GDM1 (cell line): Measurements from ENCODE around the gene DCAF15.
A peak's percentile ranks its signal among the peaks of the same experiment; 100 is the strongest.
"Not testable (repeated sequence)": the region's sequence is repeated elsewhere in the genome, so short reads cannot be mapped to it uniquely, and the experiment has no call there.

ENCODE experiments used
- DNase-seq: peaks from one replicate; lab custom pipeline; 2025; lab: John Stamatoyannopoulos, UW

The DCAF15 gene, protein sequence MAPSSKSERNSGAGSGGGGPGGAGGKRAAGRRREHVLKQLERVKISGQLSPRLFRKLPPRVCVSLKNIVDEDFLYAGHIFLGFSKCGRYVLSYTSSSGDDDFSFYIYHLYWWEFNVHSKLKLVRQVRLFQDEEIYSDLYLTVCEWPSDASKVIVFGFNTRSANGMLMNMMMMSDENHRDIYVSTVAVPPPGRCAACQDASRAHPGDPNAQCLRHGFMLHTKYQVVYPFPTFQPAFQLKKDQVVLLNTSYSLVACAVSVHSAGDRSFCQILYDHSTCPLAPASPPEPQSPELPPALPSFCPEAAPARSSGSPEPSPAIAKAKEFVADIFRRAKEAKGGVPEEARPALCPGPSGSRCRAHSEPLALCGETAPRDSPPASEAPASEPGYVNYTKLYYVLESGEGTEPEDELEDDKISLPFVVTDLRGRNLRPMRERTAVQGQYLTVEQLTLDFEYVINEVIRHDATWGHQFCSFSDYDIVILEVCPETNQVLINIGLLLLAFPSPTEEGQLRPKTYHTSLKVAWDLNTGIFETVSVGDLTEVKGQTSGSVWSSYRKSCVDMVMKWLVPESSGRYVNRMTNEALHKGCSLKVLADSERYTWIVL

DNA sequence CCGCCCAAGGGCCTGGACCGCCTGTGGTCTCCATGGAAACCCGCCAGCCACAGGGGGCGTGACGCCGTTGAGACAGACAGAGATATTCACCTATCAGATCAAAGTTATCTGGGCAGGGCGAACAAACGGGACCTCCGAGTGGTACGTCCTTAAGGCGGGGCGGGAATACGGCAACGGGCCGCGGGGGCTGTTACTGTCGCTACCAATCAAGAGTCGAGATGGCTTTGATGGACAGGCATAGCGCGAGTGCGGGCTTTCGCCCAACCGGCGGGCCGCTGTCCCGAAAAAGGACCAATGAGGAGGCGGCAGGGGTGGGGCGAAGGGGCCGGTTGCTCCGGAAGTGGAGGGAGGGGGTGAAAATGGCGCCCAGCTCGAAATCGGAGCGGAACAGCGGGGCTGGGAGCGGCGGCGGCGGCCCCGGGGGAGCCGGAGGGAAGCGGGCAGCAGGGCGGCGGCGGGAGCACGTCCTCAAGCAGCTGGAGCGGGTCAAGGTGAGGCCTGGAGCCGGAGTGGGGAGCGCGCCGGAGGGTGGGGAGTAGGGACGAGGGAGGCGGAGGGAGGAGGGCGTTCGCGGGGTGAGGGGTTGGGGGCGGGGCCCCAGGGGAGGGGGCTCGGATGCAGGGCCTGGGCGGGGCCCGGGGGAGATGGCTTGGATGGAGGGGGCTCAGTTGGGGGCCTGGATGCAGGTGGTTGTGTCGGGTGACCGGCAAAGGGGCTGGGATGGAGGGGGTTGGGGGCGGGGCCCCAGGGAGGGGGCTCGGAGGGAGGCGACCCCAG is at the start of gene DCAF15:
DCAF15 (plus strand) TSS at position 356 of the 777 bp plus-strand sequence; CDS start at position 360, 4 bp downstream.
- DNase-seq = peak; percentile 99

DNA sequence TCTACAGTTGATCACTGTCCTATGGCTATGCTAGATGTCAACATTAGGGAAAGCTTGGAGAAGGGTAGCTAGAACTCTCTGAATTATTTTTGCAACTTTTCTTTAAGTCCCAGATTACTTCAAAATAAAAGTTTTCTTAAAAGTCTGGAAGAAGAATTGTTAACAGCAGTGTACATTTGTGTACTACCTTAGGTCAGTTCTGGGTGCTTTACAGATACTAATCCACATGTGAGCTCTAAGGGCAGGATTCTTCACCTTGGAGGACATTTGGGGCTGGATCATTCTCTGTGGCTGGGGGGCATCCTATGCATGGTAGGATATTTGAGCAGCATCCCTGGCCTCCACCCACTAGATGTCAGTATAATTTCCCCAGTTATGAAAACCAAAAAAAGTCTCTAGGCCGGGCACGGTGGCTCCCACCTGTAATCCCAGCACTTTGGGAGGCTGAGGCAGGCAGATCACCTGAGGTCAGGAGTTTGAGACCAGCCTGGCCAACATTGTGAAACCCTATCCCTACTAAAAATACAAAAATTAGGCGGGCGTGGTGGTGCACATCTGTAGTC is 49.2 kb upstream of the DCAF15 start:
- no peak for DNase-seq

DNA sequence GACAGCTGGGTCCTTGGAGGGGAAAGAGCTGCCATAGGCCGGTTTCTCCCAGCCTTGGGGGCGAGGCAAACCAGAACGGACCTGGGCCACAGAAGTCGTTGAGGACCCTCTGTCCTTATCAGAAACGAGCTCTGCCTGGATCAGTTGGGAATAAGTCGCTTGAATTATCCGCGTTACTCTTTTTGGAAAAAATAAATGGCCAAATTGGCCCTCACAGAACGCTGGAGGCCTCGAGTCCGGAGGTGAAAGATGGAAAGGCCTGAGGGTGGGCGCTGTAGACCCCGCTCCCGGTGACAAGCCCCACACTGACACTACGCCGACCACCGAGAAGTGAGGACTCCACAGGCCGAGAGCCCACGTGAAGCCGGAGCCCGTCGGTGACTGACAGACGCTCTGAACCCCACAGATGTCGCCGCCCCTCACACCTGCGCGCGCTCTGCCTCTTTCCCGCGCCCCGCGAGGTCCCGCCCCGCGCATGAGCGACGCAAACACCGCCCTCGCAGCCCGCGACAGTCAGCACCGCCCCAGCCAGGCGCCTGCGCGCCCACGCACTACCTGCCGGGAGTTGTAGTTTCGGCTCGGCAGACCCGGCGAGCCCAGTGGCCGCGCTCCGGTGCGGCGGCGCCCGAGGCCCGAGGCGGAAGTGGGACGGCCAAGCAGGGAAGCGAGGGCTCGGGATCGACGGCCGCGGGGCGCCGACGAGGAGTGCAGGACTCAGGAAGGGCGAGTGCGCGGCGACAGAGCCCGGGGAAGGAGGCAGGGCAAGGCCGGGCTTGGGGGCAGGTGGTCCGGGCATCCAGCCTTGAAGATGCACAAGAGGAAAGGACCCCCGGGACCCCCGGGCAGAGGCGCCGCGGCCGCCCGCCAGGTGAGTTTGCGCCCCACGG is 46.4 kb upstream of the DCAF15 start, which contains the start of the genes BRME1 and CC2D1A:
BRME1 (minus strand) TSS at position 484 of the 887 bp plus-strand sequence. CDS start 1,225 bp downstream, outside the sequence.
CC2D1A (plus strand) TSS at position 568 of the 887 bp plus-strand sequence; CDS start at position 809, 241 bp downstream.
- DNase-seq = peak; percentile 84

DNA sequence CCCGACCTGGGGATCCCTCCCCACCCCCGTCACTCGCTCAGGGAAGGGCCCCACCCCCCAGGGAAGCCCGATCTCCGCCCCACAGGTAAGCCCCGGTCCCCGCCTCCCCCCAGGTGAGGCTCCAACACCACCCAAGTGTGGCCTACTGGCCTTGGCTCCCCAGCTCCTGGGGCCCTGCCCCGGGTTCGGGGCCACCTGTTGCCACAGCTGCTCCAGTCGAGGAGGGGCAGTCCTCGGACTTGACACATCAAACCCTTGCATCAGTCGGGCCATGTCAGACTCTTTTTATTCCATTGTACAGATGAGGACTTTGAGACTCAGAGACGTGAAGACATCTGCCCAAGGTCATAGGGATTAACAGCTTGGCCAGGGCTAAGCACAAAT is 45.8 kb upstream of the DCAF15 start:
- no peak for DNase-seq

DNA sequence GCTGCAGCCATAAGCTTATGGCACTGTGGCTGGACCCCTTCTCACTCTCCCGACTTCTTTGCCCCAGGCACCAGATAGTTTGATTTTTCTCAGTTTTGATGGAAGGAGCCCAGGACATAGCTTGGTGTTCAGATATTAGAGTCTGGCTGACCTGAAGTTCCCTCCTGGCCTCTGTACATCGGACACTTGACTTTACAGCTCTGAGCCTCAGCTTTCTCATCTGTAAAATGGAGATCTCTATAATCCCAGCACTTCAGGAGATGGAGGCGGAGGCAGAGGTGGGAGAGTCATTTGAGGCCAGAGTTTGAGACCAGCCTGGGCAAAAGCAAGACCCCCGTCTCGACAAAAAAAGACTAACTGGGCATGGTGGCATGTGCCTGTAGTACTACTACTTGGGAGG is 45.4 kb upstream of the DCAF15 start:
- no peak for DNase-seq

DNA sequence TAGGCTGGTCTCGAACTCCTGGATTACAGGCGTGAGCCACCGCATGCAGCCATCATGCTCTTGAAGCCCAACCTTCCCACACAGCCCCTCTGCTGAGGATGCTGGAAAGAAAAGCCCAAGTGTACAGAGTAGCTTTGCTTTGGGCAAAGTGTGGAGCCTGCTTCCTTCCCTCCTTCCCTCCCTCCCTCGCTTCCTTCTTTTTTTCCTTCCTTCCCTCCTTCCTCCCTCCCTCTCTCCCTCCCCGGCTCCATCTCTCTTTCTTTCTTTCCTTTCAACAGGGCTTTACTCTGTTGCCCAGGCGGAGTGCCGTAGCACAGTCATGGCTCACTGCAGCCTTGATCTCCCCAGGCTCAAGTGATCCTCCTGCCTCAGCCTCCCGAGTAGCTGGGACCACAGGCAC is 43.6 kb upstream of the DCAF15 start:
- DNase-seq = no peak

DNA sequence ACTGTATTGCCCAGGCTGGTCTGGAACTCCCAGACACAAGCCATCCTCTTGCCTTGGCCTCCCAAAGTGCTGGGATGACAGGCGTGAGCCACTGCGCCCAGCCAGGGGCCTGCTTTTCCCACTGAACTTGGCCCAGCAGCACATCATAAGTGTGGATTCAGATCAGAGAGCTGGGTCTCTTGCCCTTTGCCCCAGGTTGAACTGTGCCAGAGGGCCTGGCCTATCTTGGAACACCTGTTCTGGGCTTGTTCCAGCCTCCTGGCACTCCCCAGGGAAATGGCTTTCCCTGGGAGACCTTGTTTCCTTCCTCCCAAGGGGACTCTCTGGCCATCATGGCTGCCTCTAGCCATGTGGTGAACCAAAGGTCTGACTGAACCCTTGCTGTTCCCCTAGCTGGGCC is 42.9 kb upstream of the DCAF15 start:
- no peak for DNase-seq

DNA sequence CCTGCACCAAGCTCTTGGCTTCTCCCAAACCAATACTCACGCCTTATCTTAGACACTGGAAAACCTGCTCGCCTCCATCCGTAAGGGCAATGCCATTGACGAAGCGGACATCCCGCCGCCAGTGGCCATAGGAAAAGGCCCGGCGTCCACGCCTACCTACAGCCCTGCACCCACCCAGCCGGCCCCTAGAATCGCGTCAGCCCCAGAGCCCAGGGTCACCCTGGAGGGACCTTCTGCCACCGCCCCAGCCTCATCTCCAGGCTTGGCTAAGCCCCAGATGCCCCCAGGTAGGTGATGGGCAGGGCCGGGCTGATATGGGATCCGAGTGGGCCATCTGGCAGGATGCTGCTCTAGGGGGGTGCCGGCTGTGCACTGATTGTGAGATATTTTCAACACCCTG is 39.0 kb upstream of the DCAF15 start:
- no peak for DNase-seq

DNA sequence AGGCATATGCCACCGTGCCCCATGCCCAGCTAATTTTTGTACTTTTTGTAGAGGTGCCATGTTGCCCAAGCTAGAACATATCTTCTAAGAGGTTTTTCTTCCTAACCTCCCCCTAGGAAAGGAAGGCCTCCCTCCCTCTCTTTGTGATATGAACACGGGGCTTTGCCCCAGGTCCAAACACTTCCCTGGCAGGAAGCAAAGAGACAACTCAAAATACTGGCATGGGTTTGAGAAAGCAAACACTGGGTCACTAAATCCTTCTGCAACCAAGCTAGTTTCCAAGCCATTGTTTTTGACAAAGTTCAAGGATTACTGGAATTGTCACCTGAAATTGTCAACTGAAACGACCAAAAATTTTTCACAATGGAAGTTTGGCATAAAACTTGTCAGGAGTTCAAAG is 37.5 kb upstream of the DCAF15 start:
- DNase-seq = no peak

DNA sequence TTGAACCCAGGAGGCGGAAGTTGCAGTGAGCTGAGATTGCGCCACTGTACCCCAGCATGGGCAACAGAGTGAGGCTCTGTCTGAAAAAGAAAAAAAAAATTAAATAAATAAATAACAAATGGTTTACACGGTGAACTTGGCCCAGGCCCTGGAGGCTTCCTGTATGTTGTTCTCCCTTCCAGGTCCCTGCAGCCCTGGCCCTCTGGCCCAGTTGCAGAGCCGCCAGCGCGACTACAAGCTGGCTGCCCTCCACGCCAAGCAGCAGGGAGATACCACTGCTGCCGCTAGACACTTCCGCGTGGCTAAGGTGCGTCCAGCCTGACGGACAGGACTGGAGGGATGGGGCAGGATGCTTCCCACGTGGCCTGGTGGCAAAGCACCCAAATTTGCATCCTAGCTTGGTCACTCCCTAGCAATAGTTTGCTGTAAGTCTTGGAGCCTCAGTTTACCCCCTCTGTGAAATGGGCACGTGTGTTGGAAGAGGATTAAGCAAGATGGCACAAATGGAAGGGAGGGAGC is 34.4 kb upstream of the DCAF15 start:
- no peak for DNase-seq

DNA sequence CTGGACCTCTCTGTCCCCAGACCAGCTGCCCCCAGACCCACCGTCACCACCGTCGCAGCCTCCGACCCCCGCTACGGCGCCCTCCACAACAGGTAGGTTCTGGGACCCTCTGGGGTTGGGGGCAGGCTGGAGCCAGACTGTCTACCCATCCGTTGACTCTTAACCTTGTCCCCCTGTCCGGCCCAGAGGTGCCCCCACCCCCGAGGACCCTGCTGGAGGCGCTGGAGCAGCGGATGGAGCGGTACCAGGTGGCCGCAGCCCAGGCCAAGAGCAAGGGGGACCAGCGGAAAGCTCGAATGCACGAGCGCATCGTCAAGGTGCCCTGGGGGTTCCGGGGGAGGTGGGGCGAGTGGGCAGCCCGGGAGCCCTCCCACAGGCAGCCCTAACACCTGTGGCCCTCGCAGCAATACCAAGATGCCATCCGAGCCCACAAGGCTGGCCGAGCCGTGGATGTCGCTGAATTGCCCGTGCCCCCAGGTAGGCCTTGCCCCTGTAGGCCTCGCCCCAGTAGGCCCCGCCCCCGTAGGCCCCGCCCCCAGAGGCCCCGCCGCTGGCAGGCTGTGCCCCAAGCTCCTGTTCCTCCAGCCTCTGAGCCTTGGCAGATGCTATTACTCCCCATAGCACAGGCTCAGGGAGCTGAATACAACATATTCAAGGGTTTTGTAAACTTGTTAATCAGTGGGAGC is 33.4 kb upstream of the DCAF15 start:
- no peak for DNase-seq

DNA sequence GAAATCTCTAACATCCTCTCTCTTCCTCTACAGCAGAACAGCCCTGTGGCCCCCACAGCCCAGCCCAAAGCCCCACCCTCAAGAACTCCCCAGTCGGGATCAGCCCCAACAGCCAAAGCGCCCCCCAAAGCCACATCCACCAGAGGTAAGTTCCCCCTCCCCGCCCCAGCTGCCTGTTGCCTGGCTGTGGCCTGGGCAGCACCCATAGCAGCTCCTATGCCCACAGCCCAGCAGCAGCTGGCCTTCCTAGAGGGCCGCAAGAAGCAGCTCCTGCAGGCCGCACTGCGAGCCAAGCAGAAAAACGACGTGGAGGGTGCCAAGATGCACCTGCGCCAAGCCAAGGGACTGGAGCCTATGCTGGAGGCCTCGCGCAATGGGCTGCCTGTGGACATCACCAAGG is 31.8 kb upstream of the DCAF15 start:
- no peak for DNase-seq

DNA sequence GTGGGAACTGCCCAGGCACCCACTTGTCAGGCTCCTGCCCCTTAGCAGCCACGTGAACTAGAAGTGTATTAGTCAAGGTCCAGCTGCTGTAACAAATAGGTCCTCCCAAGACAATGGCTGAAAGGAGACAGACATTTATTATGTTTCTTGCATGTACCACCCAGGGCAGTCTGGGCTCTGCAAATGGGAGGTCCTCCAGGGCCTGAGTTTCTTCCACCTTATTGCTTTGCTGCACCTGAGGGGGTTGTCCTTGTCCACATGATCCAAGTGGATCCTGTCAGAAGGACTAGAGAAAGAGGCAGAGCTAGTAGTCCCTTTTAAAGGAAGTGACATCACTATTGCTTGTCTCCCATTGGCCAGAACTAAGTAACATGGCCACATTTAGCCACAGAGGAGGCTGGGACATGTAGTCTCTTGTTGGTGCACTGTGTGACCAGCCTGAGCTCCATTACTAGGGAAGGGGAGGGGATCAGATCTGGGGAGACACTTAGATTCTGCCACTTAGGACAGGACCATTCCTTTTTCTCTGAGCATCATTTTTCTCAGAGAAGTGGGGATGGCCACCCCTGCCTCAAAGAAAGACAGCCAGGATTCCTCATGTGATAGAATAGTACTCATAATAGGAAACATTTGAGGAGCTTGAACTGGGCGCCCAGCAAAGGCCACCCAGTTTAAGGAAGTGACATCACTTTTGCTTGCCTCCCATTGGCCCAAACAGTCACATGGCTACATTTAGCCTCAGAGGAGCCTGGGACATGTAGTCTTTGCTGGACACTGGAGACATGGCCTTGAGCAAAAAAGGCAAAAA is 31.2 kb upstream of the DCAF15 start:
- no peak for DNase-seq

DNA sequence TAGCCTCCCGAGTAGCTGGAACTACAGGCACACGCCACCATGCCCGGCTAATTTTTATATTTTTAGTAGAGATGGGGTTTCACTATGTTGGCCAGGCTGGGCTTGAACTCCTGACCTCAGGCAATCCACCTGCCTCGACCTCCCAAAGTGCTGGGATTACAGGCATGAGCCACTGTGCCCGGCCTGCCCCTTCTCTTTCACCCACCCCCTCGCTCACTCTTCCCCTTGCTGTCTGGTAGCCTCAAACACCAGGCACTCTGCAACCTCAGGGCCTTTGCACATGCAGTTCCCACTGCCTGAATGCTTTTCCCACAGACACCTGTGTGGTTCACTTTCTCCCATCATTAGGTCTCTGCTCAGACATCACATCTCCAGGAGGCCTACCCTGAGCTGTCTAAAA is 30.2 kb upstream of the DCAF15 start:
- not testable (repeated sequence) for DNase-seq

DNA sequence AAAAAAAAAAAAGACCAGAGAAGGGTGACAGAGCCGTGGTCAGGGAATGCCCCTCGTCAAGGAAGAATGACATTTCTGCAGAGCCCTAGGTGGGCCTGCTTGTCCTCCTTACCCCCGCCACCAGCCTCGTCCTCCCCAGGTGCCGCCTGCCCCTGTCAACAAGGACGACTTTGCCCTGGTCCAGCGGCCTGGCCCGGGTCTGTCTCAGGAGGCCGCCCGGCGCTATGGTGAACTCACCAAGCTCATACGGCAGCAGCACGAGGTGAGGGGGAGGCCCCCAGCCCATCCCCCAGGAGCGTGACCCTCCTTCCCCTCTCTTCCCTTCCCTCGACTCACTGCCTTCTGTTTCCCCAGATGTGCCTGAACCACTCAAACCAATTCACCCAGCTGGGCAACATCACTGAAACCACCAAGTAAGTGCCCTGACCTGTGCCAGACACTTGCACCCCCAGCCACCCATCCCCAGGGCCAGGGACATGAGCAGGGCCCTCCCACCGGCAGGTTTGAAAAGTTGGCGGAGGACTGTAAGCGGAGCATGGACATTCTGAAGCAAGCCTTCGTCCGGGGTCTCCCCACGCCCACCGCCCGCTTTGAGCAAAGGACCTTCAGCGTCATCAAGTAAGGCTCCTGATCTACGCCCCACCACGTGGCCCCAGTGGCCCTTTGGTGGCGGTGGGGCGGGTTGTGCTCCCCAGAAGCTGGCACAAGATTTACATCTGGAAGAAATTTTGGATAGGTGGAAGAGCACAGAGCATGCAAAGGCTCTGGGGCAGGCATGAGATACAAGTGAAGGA is 28.9 kb upstream of the DCAF15 start:
- no peak for DNase-seq

DNA sequence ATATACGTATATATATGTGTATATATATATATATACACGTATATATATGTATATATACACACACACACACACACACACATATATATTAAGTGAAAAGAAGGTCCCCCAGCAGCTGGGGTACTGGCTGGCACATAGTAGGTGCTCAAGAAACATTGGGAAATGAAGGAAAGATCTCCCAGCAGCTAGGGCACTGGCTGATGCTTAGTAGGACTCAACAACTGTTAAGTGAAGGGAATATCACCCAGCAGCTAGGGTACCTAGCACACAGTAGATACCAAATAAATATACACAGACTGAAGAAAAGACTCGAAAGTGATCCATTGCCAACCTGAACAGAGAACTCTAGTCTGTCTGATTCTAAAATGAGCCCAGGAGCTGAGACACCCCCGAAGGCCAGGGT is 26.3 kb upstream of the DCAF15 start:
- no peak for DNase-seq

DNA sequence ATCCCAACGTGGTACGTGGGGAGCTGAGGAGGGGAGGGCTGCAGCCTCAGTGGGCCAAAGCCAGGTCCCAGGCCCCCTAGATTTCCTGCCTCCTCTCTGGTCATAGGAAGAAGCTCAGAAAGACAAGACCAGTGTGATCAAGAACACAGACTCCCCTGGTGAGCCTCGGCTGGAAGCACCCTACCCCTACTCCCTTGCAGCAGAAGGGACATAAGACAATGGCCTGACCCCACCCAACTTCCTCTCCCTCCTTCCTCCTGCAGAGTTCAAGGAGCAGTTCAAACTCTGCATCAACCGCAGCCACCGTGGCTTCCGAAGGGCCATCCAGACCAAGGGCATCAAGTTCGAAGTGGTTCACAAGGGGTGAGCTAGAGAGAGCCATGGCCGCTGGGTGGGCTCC is 25.6 kb upstream of the DCAF15 start:
- no peak for DNase-seq

DNA sequence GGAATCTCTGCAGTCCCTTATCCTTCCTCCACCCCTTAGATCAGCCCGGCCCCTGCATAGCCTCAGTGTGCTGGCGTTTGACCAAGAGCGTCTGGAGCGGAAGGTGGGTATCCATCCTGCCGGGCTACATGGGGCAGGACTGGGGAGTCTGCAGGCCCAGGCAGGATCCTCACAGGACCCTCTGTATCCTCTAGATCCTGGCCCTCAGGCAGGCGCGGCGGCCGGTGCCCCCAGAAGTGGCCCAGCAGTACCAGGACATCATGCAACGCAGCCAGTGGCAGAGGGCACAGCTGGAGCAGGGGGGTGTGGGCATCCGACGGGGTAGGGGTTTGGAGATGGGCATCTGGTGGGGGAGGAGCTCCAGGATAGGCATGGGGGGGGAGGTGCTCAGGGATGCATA is 23.0 kb upstream of the DCAF15 start:
- DNase-seq = no peak

DNA sequence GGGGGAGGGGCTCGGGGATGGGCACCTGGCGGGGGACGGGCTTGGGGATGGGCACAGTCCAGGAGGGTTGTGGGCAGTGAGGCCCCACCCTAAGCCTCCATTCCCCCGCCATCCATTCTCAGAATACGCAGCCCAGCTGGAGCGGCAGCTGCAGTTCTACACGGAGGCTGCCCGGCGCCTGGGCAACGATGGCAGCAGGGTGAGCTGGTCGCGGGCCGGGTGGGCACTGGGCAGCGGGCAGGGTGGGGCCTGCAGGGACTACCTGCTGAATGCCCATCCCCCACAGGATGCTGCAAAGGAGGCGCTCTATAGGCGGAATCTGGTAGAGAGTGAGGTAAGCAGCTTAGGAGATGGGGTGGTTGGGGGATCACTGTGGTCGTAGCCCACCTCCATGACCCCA is 22.4 kb upstream of the DCAF15 start:
- DNase-seq = no peak
